IMR-90 (cell line): ENCODE data around the gene HNRNPH3. TPM values are rescaled to one million over a fixed set of nuclear protein-coding genes. Genes with fewer than 3 reads are reported as not detected.

Experiments
- ATAC-seq: fragments of 200-7000 bp; cut with Tn5 transposase; 2 replicates; pipeline ENCODE4 v1.9.1; 2020; ENCODE audit warnings: low read depth, mild to moderate bottlenecking, moderate library complexity
- BruUV-seq: library from RNA; stranded (reverse); fragments of 400-500 nt; replicated peaks from 2 replicates; lab custom pipeline; 2021; lab: Mats Ljungman, UMichigan
- CTCF ChIA-PET: fragments of 300-600 bp; formaldehyde crosslinking; extraction: SDS; loops from one replicate; lab custom pipeline; 2021; ENCODE audit warnings: antibody characterized with exemption; lab: Yijun Ruan, JAX
- POLR2A ChIA-PET: fragments of 300-600 bp; sonication (Branson Sonifier 250); formaldehyde crosslinking; loops from one replicate; lab custom pipeline; 2022; ENCODE audit warnings: antibody characterized with exemption; ENCODE audit not compliant: unreplicated experiment; lab: Charles Lee
- DNase-seq: peaks from one replicate; pipeline ENCODE4 v3.0.0; 2013
- H2AFZ ChIP-seq: replicated peaks from 2 replicates; pipeline ENCODE3; 2013; ENCODE audit warnings: low read length, mild to moderate bottlenecking; ENCODE audit not compliant: poor library complexity
- H2AK5ac ChIP-seq: 2 replicates; pipeline ENCODE4 v1.6.1; 2013; ENCODE audit warnings: low read depth, low read length, inconsistent platforms
- H2AK9ac ChIP-seq: replicated peaks from 2 replicates; pipeline ENCODE3; 2013; ENCODE audit warnings: mild to moderate bottlenecking, low read depth, low read length, moderate library complexity; ENCODE audit not compliant: poor library complexity
- H2BK120ac ChIP-seq: 2 replicates; pipeline ENCODE4 v1.6.1; 2013; ENCODE audit warnings: low read depth, low read length, inconsistent platforms
- H2BK15ac ChIP-seq: 3 replicates; pipeline ENCODE4 v1.6.1; 2013; ENCODE audit warnings: low read depth, low read length, inconsistent platforms
- H2BK20ac ChIP-seq: 2 replicates; pipeline ENCODE4 v1.6.1; 2013; ENCODE audit warnings: low read depth, mild to moderate bottlenecking, inconsistent platforms, low read length, moderate library complexity
- H2BK5ac ChIP-seq: 2 replicates; pipeline ENCODE4 v1.6.1; 2013; ENCODE audit warnings: mild to moderate bottlenecking, low read depth, low read length, inconsistent platforms; ENCODE audit not compliant: poor library complexity, severe bottlenecking
- H3K14ac ChIP-seq: replicated peaks from 2 replicates; pipeline ENCODE4 v1.6.1; 2013; ENCODE audit warnings: low read depth, low read length, inconsistent platforms
- H3K18ac ChIP-seq: 2 replicates; pipeline ENCODE4 v1.6.1; 2013; ENCODE audit warnings: low read depth, low read length, control low read depth
- H3K23ac ChIP-seq: 2 replicates; pipeline ENCODE4 v1.6.1; 2013; ENCODE audit warnings: low read depth, low read length, inconsistent platforms
- H3K27ac ChIP-seq: 2 replicates; pipeline ENCODE4 v1.5.1; 2013; ENCODE audit warnings: mild to moderate bottlenecking, control low read depth, low read length; ENCODE audit not compliant: insufficient read depth
- H3K27me3 ChIP-seq: 2 replicates; pipeline ENCODE4 v1.6.1; 2013; ENCODE audit warnings: low read length; ENCODE audit not compliant: control insufficient read depth, insufficient read depth
- H3K36me3 ChIP-seq: 2 replicates; pipeline ENCODE4 v1.6.1; 2013; ENCODE audit warnings: low read length, mixed read lengths; ENCODE audit not compliant: control insufficient read depth, insufficient read depth
- H3K4ac ChIP-seq: 2 replicates; pipeline ENCODE4 v1.6.1; 2013; ENCODE audit warnings: low read depth, low read length, inconsistent platforms
- H3K4me1 ChIP-seq: 2 replicates; pipeline ENCODE4 v1.6.1; 2013; ENCODE audit warnings: low read length, mixed read lengths; ENCODE audit not compliant: control insufficient read depth, insufficient read depth
- H3K4me2 ChIP-seq: 2 replicates; pipeline ENCODE4 v1.6.1; 2013; ENCODE audit warnings: low read depth, mild to moderate bottlenecking, control low read depth, low read length, moderate library complexity
- H3K4me3 ChIP-seq: 2 replicates; pipeline ENCODE4 v1.5.1; 2013; ENCODE audit warnings: low read depth, mild to moderate bottlenecking, control low read depth, low read length, moderate library complexity; ENCODE audit not compliant: insufficient read depth
- H3K56ac ChIP-seq: 2 replicates; pipeline ENCODE4 v1.6.1; 2013; ENCODE audit warnings: low read length, inconsistent platforms; ENCODE audit not compliant: insufficient read depth; ENCODE audit errors: extremely low read depth
- H3K79me1 ChIP-seq, 2 experiments: 2 replicates each; pipeline ENCODE4 v1.6.1; 2013; ENCODE audit warnings: low read length in 2 of 2, inconsistent platforms in 1 of 2, low read depth in 1 of 2
- H3K9ac ChIP-seq: 2 replicates; pipeline ENCODE4 v1.6.1; 2013; ENCODE audit warnings: low read depth, low read length, control low read depth
- H3K9me1 ChIP-seq: 2 replicates; pipeline ENCODE4 v1.6.1; 2013; ENCODE audit warnings: low read length, inconsistent platforms; ENCODE audit not compliant: insufficient read depth
- H3K9me3 ChIP-seq: 2 replicates; pipeline ENCODE4 v1.6.1; 2013; ENCODE audit warnings: low read length; ENCODE audit not compliant: control insufficient read depth, insufficient read depth
- H4K20me1 ChIP-seq: 2 replicates; pipeline ENCODE4 v1.6.1; 2013; ENCODE audit warnings: low read length, inconsistent platforms; ENCODE audit not compliant: insufficient read depth
- H4K5ac ChIP-seq: 2 replicates; pipeline ENCODE4 v1.6.1; 2013; ENCODE audit warnings: mild to moderate bottlenecking, low read depth, low read length, control low read depth
- H4K8ac ChIP-seq, 2 experiments: 2 replicates each; pipeline ENCODE4 v1.6.1; 2013; ENCODE audit warnings: low read depth in 2 of 2, low read length in 2 of 2, control low read depth in 1 of 2, inconsistent platforms in 1 of 2
- H4K91ac ChIP-seq: 2 replicates; pipeline ENCODE4 v1.6.1; 2013; ENCODE audit warnings: low read depth, low read length, inconsistent platforms; ENCODE audit not compliant: insufficient read depth
- FOS ChIP-seq: fragments of 150-350 bp; IDR thresholded peaks from 2 replicates; pipeline ENCODE4 v1.6.1; 2016; ENCODE audit warnings: low read depth, low read length
- RCOR1 ChIP-seq: IDR thresholded peaks from 2 replicates; pipeline ENCODE4 v1.6.1; 2012; ENCODE audit warnings: mild to moderate bottlenecking, low read length, improper control_type of control experiment; ENCODE audit not compliant: insufficient replicate concordance
- SMC3 ChIP-seq: fragments of 150-350 bp; IDR thresholded peaks from 2 replicates; pipeline ENCODE4 v1.6.1; 2016; ENCODE audit warnings: low read depth, mild to moderate bottlenecking, antibody characterized with exemption, low read length, moderate library complexity
- WGBS, 2 experiments: methylation state at CpG; one replicate each; pipeline versions ENCODE4 v1.1.5 to v1.1.7; 2013; ENCODE audit warnings: missing lambda C conversion rate in 2 of 2; ENCODE audit not compliant: insufficient read length in 1 of 2; ENCODE audit errors: extremely low coverage in 2 of 2; 5-methylcytosine and 5-hydroxymethylcytosine counted together
- dilution Hi-C: fragments of 300-500 bp; cut with HindIII; formaldehyde crosslinking; loops from one replicate; pipeline ENCODE4 v1.14.3; 2018; ENCODE audit warnings: low sequenced_read_pairs; ENCODE audit not compliant: unreplicated experiment
- in situ Hi-C: fragments of 300-500 bp; cut with MboI; formaldehyde crosslinking; loops from 3 replicates; pipeline ENCODE4 v1.14.3; 2019; ENCODE audit warnings: low sequenced_read_pairs, inconsistent platforms, mixed read lengths
- intact Hi-C: fragments of 100-400 bp; cut with micrococcal nuclease; formaldehyde crosslinking; loops from 2 replicates; pipeline ENCODE4 v1.10.0; 2022
- polyA plus RNA-seq, 3 experiments: library from polyadenylated mRNA; depleted of rRNA; stranded (reverse); fragments of >200 nt; gene quantifications; 2 replicates each; pipeline ENCODE4 v1.2.3, GENCODE V29; 2012; ENCODE audit warnings: low replicate concordance in 1 of 3
- total RNA-seq: library from RNA; depleted of rRNA; stranded (reverse); fragments of >200 nt; gene quantifications from 2 replicates; pipeline ENCODE4 v1.2.3, GENCODE V29; 2012

HNRNPH3 gene
- total and polyA plus RNA-seq, 2 of the 4 experiments (the other 2 are of a cell fraction) = 10.6 to 142 TPM

- no peak overlapping the region for H3K4me3 ChIP-seq
- ChIA-PET POLR2A (no interaction called here), CTCF (interaction anchor here (0.6 to 3.4 kb wide), 7 partner anchors 23 to 501 kb away, joined by 3 to 28 read pairs (median 3); no protein-coding TSS in a partner anchor)
- no peak overlapping the region for H2AK9ac ChIP-seq
- no peaks in the 10 kb centered on the region for H3K9me1 ChIP-seq
- intact Hi-C loops (loop anchor here (1.0 kb wide), 3 partner anchors 91 to 448 kb away; no protein-coding TSS in a partner anchor), in situ Hi-C loops (loop anchor here (5.0 kb wide), 1 partner anchor 216 kb away; no protein-coding TSS in a partner anchor), dilution Hi-C loops (no loop called here)
- no peak overlapping the region for H3K27ac ChIP-seq
- no peak overlapping the region for H3K4me2 ChIP-seq
- no peak overlapping the region for H2BK20ac ChIP-seq
- no TSS peak for BruUV-seq
- no peak overlapping the region for H3K9ac ChIP-seq
- no peak overlapping the region for H2BK5ac ChIP-seq
- no peak overlapping the region for H4K5ac ChIP-seq
- H3K23ac ChIP-seq = no peak overlapping the region
- H2AK5ac ChIP-seq = no peak overlapping the region
- no CpG with 5 or more reads among the region's 5 CpGs for WGBS, 2 experiments
- H3K4me1 ChIP-seq = no peaks in the 10 kb centered on the region
- ATAC-seq (no peak), DNase-seq (no peak)
- TF ChIP-seq RCOR1 (no peak), FOS (no peak), SMC3 (no peak)
- H3K56ac ChIP-seq = no peak overlapping the region
- no peak overlapping the region for H2BK120ac ChIP-seq
- H3K9me3 ChIP-seq = no peaks in the 10 kb centered on the region
- H4K91ac ChIP-seq = no peak overlapping the region
- no peaks in the 10 kb centered on the region for H3K27me3 ChIP-seq
- H4K8ac ChIP-seq = no peak overlapping the region
- no peak overlapping the region for H3K18ac ChIP-seq
- no peaks in the 10 kb centered on the region for H4K20me1 ChIP-seq
- H2AFZ ChIP-seq = no peak overlapping the region
- H3K79me1 ChIP-seq = no peaks in the 10 kb centered on the region
- H3K14ac ChIP-seq = no peak overlapping the region
- no peaks in the 10 kb centered on the region for H3K36me3 ChIP-seq
- H2BK15ac ChIP-seq = no peak overlapping the region
- no peak overlapping the region for H3K4ac ChIP-seq
These were observed 29.0 kb upstream of the HNRNPH3 start for GRCh38 chr10:68302871-68303270.
